Fibroblast of lung (primary cell): ENCODE results near the gene TWF1. TPM values are rescaled to one million over a fixed set of nuclear protein-coding genes. Genes with fewer than 3 reads are reported as not detected.

Source experiments
- DNase-seq, 2 donors: peaks; one replicate each; pipeline versions ENCODE4 v3.0.0 to v3.0.0-alpha.2; 2010; ENCODE audit warnings: low read depth in 2 of 2
- H2AFZ ChIP-seq: 2 replicates; pipeline ENCODE4 v1.5.1; 2012; ENCODE audit warnings: low read length, control low read depth, inconsistent platforms
- H3K27ac ChIP-seq: 2 replicates; pipeline ENCODE4 v1.5.1; 2011; ENCODE audit warnings: low read length, control low read depth; ENCODE audit not compliant: insufficient read depth
- H3K27me3 ChIP-seq: 2 replicates; pipeline ENCODE4 v1.5.1; 2011; ENCODE audit warnings: mild to moderate bottlenecking, low read length; ENCODE audit not compliant: control insufficient read depth, insufficient read depth
- H3K36me3 ChIP-seq: 2 replicates; pipeline ENCODE4 v1.5.1; 2011; ENCODE audit warnings: low read length; ENCODE audit not compliant: control insufficient read depth, insufficient read depth
- H3K4me1 ChIP-seq: 2 replicates; pipeline ENCODE4 v1.5.1; 2011; ENCODE audit warnings: low read length; ENCODE audit not compliant: control insufficient read depth, insufficient read depth; ENCODE audit errors: extremely low read depth
- H3K4me2 ChIP-seq: 2 replicates; pipeline ENCODE4 v1.5.1; 2011; ENCODE audit warnings: low read length, control low read depth; ENCODE audit not compliant: insufficient read depth; ENCODE audit errors: extremely low read depth
- H3K4me3 ChIP-seq, 4 experiments: fragments of 200-600 bp in 1 of 4; sonication (generic) in 1 of 4; replicated peaks in 1 of 4; 2 replicates each; pipeline ENCODE4 v1.5.1; 2011 to 2016; ENCODE audit warnings: low read length in 4 of 4, low read depth in 3 of 4, mild to moderate bottlenecking in 3 of 4, control low read depth in 2 of 4, inconsistent platforms in 1 of 4, mixed read lengths in 1 of 4; ENCODE audit not compliant: insufficient read depth in 1 of 4; ENCODE audit errors: control extremely low read depth in 1 of 4
- H3K79me2 ChIP-seq: 2 replicates; pipeline ENCODE4 v1.5.1; 2012; ENCODE audit warnings: mild to moderate bottlenecking, low read length, inconsistent platforms; ENCODE audit not compliant: control insufficient read depth, insufficient read depth
- H3K9ac ChIP-seq: 2 replicates; pipeline ENCODE4 v1.5.1; 2011; ENCODE audit warnings: mild to moderate bottlenecking, low read length, control low read depth; ENCODE audit not compliant: insufficient read depth
- H3K9me3 ChIP-seq: 2 replicates; pipeline ENCODE4 v1.5.1; 2012; ENCODE audit warnings: low read depth, low read length; ENCODE audit not compliant: control insufficient read depth, insufficient read depth
- H4K20me1 ChIP-seq: 2 replicates; pipeline ENCODE4 v1.5.1; 2011; ENCODE audit warnings: low read length; ENCODE audit not compliant: control insufficient read depth, insufficient read depth; ENCODE audit errors: extremely low read depth
- CTCF ChIP-seq, 2 donors: IDR thresholded peaks in 1 of 2; conservative IDR thresholded peaks in 1 of 2; 1 replicate in 1 of 2; 2 replicates in 1 of 2; pipeline ENCODE4 v1.5.1; 2011 to 2012; ENCODE audit warnings: low read length in 2 of 2, control low read depth in 1 of 2, inconsistent platforms in 1 of 2, low read depth in 1 of 2, mild to moderate bottlenecking in 1 of 2
- EZH2 ChIP-seq: IDR thresholded peaks from 2 replicates; pipeline ENCODE4 v1.5.1; 2012; ENCODE audit warnings: low read length, control low read depth, mild to moderate bottlenecking; ENCODE audit errors: missing control alignments
- polyA plus RNA-seq, 2 donors: library from polyadenylated mRNA; depleted of rRNA in 1 of 2; stranded (reverse) in 1 of 2; unstranded in 1 of 2; fragments of >200 nt; gene quantifications; 2 replicates each; pipeline ENCODE4 v1.2.1, GENCODE V29; 2011 to 2012; ENCODE audit warnings: missing spikeins in 1 of 2
- total RNA-seq: library from RNA; depleted of rRNA; stranded (reverse); fragments of >200 nt; gene quantifications from 2 replicates; pipeline ENCODE4 v1.2.1, GENCODE V29; 2014

The TWF1 gene
- total and polyA plus RNA-seq, 2 donors (not counting 1 experiment from before 2014, with no cell fraction given): 117 to 140 TPM

GRCh38 chr12:43805149-43805859, 813 bp downstream of the TWF1 start:
- H3K4me1 ChIP-seq: no peaks in the 10 kb centered on the region
- H3K79me2 ChIP-seq: peaks cover 29% of the 10 kb centered on the region
- peak overlapping the region; percentile 98 for H3K4me2 ChIP-seq
- H2AFZ ChIP-seq: peak overlapping the region; percentile 80
- H3K36me3 ChIP-seq: peaks cover 5% of the 10 kb centered on the region
- H3K4me3 ChIP-seq: peak overlapping the region; percentile 79 to 98 (median 96)
- no peaks in the 10 kb centered on the region for H3K27me3 ChIP-seq
- no peak for TF ChIP-seq CTCF (conservative IDR thresholded peaks at IDR 0.05 in 1 of 2, IDR thresholded peaks at IDR 0.05 in 1 of 2; ENCODE audit: low read depth in 1 of 2, low read length in 2 of 2)
- TF ChIP-seq EZH2: no peak
- peak; percentile 9 to 12 for DNase-seq
- H3K9me3 ChIP-seq: no peaks in the 10 kb centered on the region
- no peaks in the 10 kb centered on the region for H4K20me1 ChIP-seq
- peak overlapping the region; percentile 98 for H3K27ac ChIP-seq
- peak overlapping the region; percentile 96 for H3K9ac ChIP-seq

GRCh38 chr12:43797561-43798217, 8.4 kb downstream of the TWF1 start:
- Histone ChIP-seq H3K27ac (no peak overlapping the region), H4K20me1 (no peaks in the 10 kb centered on the region), H3K4me3 (no peak overlapping the region), H2AFZ (no peak overlapping the region), H3K9me3 (no peaks in the 10 kb centered on the region), H3K4me2 (no peak overlapping the region), H3K4me1 (no peaks in the 10 kb centered on the region), H3K9ac (no peak overlapping the region), H3K79me2 (no peaks in the 10 kb centered on the region), H3K27me3 (no peaks in the 10 kb centered on the region), H3K36me3 (peaks cover 4% of the 10 kb centered on the region)
- DNase-seq: no peak
- TF ChIP-seq CTCF (conservative IDR thresholded peaks at IDR 0.05 in 1 of 2, IDR thresholded peaks at IDR 0.05 in 1 of 2; ENCODE audit: low read depth in 1 of 2, low read length in 2 of 2) (no peak), EZH2 (no peak)

- Histone ChIP-seq H3K9me3 (no peaks in the 10 kb centered on the region), H3K4me1 (no peaks in the 10 kb centered on the region), H4K20me1 (no peaks in the 10 kb centered on the region), H3K9ac (no peak overlapping the region), H3K27me3 (no peaks in the 10 kb centered on the region), H3K27ac (no peak overlapping the region), H2AFZ (no peak overlapping the region), H3K36me3 (peaks cover 4% of the 10 kb centered on the region), H3K79me2 (no peaks in the 10 kb centered on the region), H3K4me2 (no peak overlapping the region), H3K4me3 (no peak overlapping the region)
- DNase-seq: no peak
- TF ChIP-seq EZH2 (no peak), CTCF (conservative IDR thresholded peaks at IDR 0.05 in 1 of 2, IDR thresholded peaks at IDR 0.05 in 1 of 2; ENCODE audit: low read depth in 1 of 2, low read length in 2 of 2) (no peak)
These were observed 10.3 kb downstream of the TWF1 start for GRCh38 chr12:43795716-43796280.
